Measurements from ENCODE around the gene CDC5L. TPM values are rescaled to one million over a fixed set of nuclear protein-coding genes. Genes with fewer than 3 reads are reported as not detected.
A peak's percentile ranks its signal among the peaks of the same experiment; 100 is the strongest.

The CDC5L gene
- total and polyA plus RNA-seq, 2 of the 13 experiments (the other 11 are each of a cell fraction or from before 2014, with no cell fraction given) = 11.0 to 34.2 TPM

DNA sequence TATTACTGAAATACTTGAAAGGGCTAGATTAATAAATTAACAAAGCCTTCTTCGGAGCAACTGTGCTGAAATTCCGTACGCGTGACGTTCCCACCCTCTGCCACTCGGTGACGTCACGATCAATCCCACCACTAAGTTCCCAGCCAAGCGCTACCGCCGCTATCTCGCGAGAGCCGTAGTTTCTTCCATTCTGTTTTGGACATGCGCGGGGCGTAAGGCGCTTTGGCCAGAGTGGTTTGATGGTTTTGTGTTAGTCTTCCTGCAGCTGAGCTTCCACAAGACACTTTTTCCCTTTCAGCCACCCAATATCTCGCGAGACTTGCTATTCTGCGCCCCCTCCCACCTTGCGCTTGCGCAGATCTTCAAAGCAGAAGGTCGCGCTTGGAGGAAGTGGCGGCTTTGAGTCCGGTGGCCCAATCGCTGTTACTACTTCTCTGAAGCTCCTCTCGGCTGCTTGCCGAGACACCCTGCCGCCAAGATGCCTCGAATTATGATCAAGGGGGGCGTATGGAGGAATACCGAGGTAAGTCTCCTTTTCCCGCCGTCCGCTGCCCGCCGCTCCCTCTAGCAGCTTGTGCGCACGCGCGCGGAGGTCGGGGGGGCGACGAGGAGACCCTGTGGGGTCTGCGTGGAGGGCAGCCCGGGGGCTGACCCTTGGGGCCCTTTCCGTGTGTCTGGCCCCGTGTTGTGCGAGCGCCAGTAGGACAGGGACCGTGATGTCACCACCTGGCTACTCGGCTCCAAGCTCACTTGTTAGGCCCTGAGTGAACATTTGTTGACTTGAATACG, at the start of gene CDC5L (continued):
- TF ChIP-seq NFIB (CRISPR knock-in tag; IDR thresholded peaks at IDR 0.05; ENCODE audit: borderline replicate concordance) (no peak), ZNF232 (CRISPR knock-in tag; IDR thresholded peaks at IDR 0.05; ENCODE audit: borderline replicate concordance) (no peak; the same call in 1 of the 2 replicates), HMGA1 (CRISPR knock-in tag; conservative IDR thresholded peaks at IDR 0.05) (no peak), GFI1 (CRISPR knock-in tag; IDR thresholded peaks at IDR 0.05; ENCODE audit: borderline replicate concordance) (0 out of 2 replicates have a peak, but pooled peaks have one; percentile 42), NFYB (CRISPR knock-in tag; IDR thresholded peaks at IDR 0.05) (peak; percentile 70), SP4 (CRISPR knock-in tag; IDR thresholded peaks at IDR 0.05) (peak; percentile 17), ZNF367 (CRISPR knock-in tag; IDR thresholded peaks at IDR 0.05; ENCODE audit: borderline replicate concordance) (no peak), ZNF180 (CRISPR knock-in tag; IDR thresholded peaks at IDR 0.05; ENCODE audit: borderline replicate concordance, low read depth) (no peak), CBX5 (CRISPR knock-in tag; IDR thresholded peaks at IDR 0.05; ENCODE audit: borderline replicate concordance) (peak; percentile 87; the same call in 1 of the 2 replicates), THYN1 (CRISPR knock-in tag; IDR thresholded peaks at IDR 0.05; ENCODE audit: borderline replicate concordance, low read depth) (no peak), SRSF9 (IDR thresholded peaks at IDR 0.05; ENCODE audit: borderline replicate concordance, insufficient read depth, low read depth, low read length, poor library complexity, severe bottlenecking) (no peak), ASH2L (IDR thresholded peaks at IDR 0.05; ENCODE audit: insufficient read length, low read depth, low read length) (peak; percentile 97), TGIF2 (CRISPR knock-in tag; IDR thresholded peaks at IDR 0.05) (peak; percentile 74), ZFP90 (CRISPR knock-in tag; IDR thresholded peaks at IDR 0.05; ENCODE audit: borderline replicate concordance) (peak; percentile 95), ZNF766 (CRISPR knock-in tag; IDR thresholded peaks at IDR 0.05; ENCODE audit: borderline replicate concordance) (peak; percentile 86; the same call in 1 of the 2 replicates), ZNF557 (CRISPR knock-in tag; IDR thresholded peaks at IDR 0.05) (peak; percentile 42; the same call in 1 of the 2 replicates), SMYD3 (CRISPR knock-in tag; IDR thresholded peaks at IDR 0.05) (peak; percentile 46; the same call in 1 of the 2 replicates), ZSCAN12 (CRISPR knock-in tag; IDR thresholded peaks at IDR 0.05) (0 out of 2 replicates have a peak, but pooled peaks have one; percentile 21), SSRP1 (CRISPR knock-in tag; IDR thresholded peaks at IDR 0.05) (0 out of 2 replicates have a peak, but pooled peaks have one; percentile 28), CHD2 (IDR thresholded peaks at IDR 0.05; ENCODE audit: low read depth, low read length) (peak; percentile 99)
- TF ChIP-seq, protein P1, sequence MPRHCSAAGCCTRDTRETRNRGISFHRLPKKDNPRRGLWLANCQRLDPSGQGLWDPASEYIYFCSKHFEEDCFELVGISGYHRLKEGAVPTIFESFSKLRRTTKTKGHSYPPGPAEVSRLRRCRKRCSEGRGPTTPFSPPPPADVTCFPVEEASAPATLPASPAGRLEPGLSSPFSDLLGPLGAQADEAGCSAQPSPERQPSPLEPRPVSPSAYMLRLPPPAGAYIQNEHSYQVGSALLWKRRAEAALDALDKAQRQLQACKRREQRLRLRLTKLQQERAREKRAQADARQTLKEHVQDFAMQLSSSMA (CRISPR knock-in tag; IDR thresholded peaks at IDR 0.05) = no peak; the same call in 1 of the 2 replicates
- TF ChIP-seq, protein P2, sequence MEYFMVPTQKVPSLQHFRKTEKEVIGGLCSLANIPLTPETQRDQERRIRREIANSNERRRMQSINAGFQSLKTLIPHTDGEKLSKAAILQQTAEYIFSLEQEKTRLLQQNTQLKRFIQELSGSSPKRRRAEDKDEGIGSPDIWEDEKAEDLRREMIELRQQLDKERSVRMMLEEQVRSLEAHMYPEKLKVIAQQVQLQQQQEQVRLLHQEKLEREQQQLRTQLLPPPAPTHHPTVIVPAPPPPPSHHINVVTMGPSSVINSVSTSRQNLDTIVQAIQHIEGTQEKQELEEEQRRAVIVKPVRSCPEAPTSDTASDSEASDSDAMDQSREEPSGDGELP (IDR thresholded peaks at IDR 0.05; ENCODE audit: borderline replicate concordance, low read depth) = peak; percentile 89
- TF ChIP-seq, protein P3, sequence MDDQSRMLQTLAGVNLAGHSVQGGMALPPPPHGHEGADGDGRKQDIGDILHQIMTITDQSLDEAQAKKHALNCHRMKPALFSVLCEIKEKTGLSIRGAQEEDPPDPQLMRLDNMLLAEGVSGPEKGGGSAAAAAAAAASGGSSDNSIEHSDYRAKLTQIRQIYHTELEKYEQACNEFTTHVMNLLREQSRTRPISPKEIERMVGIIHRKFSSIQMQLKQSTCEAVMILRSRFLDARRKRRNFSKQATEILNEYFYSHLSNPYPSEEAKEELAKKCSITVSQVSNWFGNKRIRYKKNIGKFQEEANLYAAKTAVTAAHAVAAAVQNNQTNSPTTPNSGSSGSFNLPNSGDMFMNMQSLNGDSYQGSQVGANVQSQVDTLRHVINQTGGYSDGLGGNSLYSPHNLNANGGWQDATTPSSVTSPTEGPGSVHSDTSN (CRISPR knock-in tag; IDR thresholded peaks at IDR 0.05; ENCODE audit: borderline replicate concordance) = no peak
- TF ChIP-seq, protein P4, sequence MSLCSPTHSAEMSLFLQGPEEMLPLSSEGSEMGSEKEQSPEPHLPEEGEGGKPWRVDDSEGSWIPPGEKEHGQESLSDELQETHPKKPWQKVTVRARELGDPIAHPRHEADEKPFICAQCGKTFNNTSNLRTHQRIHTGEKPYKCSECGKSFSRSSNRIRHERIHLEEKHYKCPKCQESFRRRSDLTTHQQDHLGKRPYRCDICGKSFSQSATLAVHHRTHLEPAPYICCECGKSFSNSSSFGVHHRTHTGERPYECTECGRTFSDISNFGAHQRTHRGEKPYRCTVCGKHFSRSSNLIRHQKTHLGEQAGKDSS (CRISPR knock-in tag; IDR thresholded peaks at IDR 0.05; ENCODE audit: borderline replicate concordance, low read depth) = peak; percentile 81; the same call in 1 of the 2 replicates
- TF ChIP-seq, protein P5, sequence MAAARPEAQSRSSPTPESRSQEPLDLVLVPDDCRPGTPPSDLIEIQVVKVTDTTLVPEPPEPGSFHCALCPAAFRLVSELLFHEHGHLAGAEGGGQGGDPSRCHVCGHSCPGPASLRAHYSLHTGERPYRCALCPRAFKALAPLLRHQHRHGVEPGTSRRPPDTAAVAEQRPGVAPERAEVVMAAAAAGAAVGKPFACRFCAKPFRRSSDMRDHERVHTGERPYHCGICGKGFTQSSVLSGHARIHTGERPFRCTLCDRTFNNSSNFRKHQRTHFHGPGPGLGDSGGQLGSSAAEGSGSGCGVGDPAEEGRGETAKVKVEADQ (CRISPR knock-in tag; IDR thresholded peaks at IDR 0.05; ENCODE audit: borderline replicate concordance) = peak; percentile 75
